Esophagus muscularis mucosa (tissue), 4 donors: Measurements from ENCODE around the gene PNPLA4. TPM values are rescaled to one million over a fixed set of nuclear protein-coding genes. Genes with fewer than 3 reads are reported as not detected.

Experiments
- DNase-seq: peaks from one replicate; pipeline ENCODE4 v3.0.0-alpha.2; 2017; ENCODE audit errors: extremely low spot score
- H3K27ac ChIP-seq, 4 donors: fragments of 200-600 bp; sonication (generic); replicated peaks in 1 of 4; 1 replicate in 3 of 4; 2 replicates in 1 of 4; pipeline ENCODE4 v1.5.1; 2016 to 2019; ENCODE audit warnings: mild to moderate bottlenecking in 1 of 4
- H3K27me3 ChIP-seq, 4 donors: fragments of 200-600 bp; sonication (generic); one replicate each; pipeline versions ENCODE4 v1.5.1 to v1.6.0; 2016 to 2019
- H3K36me3 ChIP-seq, 4 donors: fragments of 200-600 bp; sonication (generic); one replicate each; pipeline ENCODE4 v1.5.1; 2016 to 2019
- H3K4me1 ChIP-seq, 4 donors: fragments of 200-600 bp; sonication (generic); one replicate each; pipeline ENCODE4 v1.5.1; 2016 to 2019
- H3K4me3 ChIP-seq, 4 donors: fragments of 200-600 bp; sonication (generic); 1 replicate in 2 of 4; 2 replicates in 2 of 4; pipeline ENCODE4 v1.5.1; 2016 to 2019; ENCODE audit warnings: mild to moderate bottlenecking in 4 of 4, moderate library complexity in 1 of 4
- H3K9me3 ChIP-seq, 4 donors: fragments of 200-600 bp; sonication (generic); 1 replicate in 3 of 4; 2 replicates in 1 of 4; pipeline ENCODE4 v1.5.1; 2016 to 2019
- EP300 ChIP-seq: sonication (generic); formaldehyde crosslinking; IDR thresholded peaks from one replicate; pipeline ENCODE4 v1.6.1; 2017; ENCODE audit warnings: antibody characterized with exemption
- POLR2A ChIP-seq: fragments of 450-650 bp; IDR thresholded peaks from one replicate; pipeline ENCODE4 v1.6.1; 2017; ENCODE audit warnings: antibody characterized with exemption, moderate library complexity, mild to moderate bottlenecking, low read depth
- POLR2AphosphoS5 ChIP-seq, 2 donors: sonication (generic); formaldehyde crosslinking; IDR thresholded peaks; one replicate each; pipeline ENCODE4 v1.6.1; 2017; ENCODE audit warnings: antibody characterized with exemption in 2 of 2
- WGBS: methylation state at CpG from one replicate; pipeline ENCODE4 v1.1.5; 2018; 5-methylcytosine and 5-hydroxymethylcytosine counted together
- intact Hi-C: fragments of 100-400 bp; cut with DNase I; formaldehyde crosslinking; loops from one replicate; pipeline ENCODE4 v1.15.1; 2023
- total RNA-seq, 4 donors: library from RNA; depleted of rRNA; stranded (reverse); fragments of >200 nt; gene quantifications; one replicate each; pipeline versions ENCODE4 v1.1.0 to v1.2.1, GENCODE V29; 2016
- TF ChIP-seq, protein P1 (sequence below), 3 experiments: fragments of 200-600 bp in 2 of 3; fragments of 450-650 bp in 1 of 3; sonication (generic) in 2 of 3; IDR thresholded peaks; one replicate each; pipeline ENCODE4 v1.5.1; 2017 to 2019; ENCODE audit warnings: antibody characterized with exemption in 3 of 3, mild to moderate bottlenecking in 2 of 3, moderate library complexity in 1 of 3

PNPLA4 gene
- total RNA-seq, 4 donors from 2014 or later, result 10.3 to 19.1 (median 13.1) TPM

DNA sequence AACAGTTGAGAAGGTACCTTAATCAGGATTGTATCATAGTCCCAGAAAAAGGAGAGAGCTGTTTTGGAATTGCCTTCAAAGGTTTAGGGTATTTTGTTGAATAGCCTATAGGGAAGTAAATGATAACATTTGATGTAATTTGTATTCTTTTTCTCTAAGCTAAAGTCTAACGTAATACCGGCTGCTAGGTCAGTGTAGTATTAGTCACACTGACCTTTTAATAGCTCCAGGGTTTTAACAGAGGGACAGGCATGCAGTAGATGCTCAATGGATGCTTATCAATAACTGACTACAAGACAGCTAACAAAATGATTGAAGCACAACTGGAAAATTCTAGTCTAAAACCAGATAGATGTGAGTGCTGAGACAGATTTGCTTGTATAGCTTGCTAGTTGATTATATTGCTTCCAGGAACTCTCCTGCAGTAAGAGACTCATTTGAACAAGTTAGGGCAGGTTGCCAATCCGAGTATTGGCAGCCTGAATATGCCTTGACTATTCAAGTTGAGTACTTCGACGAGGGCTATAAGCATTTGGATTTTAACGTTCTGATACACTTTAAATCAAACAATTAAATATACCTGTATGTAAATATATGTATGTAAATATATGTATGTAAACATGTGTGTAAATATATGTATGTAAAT lies 16.5 kb upstream of the PNPLA4 start:
- intact Hi-C loops, result loop anchor here (10.0 kb wide), 1 partner anchor 59 kb away; no protein-coding TSS in a partner anchor
- Histone ChIP-seq H3K4me3 (no peak overlapping the region), H3K36me3 (no peaks in the 10 kb centered on the region), H3K27ac (no peak overlapping the region), H3K9me3 (no peaks in the 10 kb centered on the region), H3K4me1 (peaks cover 0 to 5% (median 2%) of the 10 kb centered on the region in 4 donors), H3K27me3 (no peaks in the 10 kb centered on the region)
- 75% methylated on average over 6 of the region's 6 CpGs for WGBS
- DNase-seq, result no peak
- TF ChIP-seq EP300, result no peak
- TF ChIP-seq POLR2AphosphoS5 (IDR thresholded peaks at IDR 0.05), result no peak
- TF ChIP-seq, protein P1, sequence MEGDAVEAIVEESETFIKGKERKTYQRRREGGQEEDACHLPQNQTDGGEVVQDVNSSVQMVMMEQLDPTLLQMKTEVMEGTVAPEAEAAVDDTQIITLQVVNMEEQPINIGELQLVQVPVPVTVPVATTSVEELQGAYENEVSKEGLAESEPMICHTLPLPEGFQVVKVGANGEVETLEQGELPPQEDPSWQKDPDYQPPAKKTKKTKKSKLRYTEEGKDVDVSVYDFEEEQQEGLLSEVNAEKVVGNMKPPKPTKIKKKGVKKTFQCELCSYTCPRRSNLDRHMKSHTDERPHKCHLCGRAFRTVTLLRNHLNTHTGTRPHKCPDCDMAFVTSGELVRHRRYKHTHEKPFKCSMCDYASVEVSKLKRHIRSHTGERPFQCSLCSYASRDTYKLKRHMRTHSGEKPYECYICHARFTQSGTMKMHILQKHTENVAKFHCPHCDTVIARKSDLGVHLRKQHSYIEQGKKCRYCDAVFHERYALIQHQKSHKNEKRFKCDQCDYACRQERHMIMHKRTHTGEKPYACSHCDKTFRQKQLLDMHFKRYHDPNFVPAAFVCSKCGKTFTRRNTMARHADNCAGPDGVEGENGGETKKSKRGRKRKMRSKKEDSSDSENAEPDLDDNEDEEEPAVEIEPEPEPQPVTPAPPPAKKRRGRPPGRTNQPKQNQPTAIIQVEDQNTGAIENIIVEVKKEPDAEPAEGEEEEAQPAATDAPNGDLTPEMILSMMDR (IDR thresholded peaks at IDR 0.05), result no peak
- TF ChIP-seq POLR2A, result no peak

DNA sequence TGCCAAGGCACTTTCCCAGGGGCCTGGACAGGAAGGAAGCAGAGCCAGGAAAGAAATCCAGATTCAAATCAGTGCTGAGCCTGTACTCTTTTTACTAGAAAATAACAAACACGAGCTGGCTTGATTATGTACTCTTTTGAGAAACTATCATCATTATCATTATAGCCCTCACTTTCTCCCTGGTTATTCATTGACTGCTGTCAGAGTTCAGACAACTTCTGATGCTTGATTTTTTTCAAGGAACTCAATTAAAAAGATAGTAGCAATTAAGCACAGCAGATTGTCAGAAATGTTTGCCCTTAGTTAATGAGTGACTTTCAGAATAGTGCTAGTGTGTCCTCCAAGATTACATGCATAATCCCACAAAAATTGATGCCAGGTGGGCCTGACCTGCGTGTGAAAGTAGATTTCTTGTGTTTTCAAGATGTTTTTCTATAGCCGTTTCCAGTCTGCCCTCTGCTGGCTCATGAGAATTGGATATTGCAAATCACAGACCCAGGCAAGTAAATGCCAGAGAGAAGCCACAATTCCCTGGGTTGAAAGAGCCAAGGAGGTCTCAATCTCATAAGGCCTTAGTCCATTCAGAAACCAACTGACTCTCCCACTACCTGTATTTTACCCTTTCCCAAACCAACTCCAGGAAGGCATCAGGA lies 14.3 kb upstream of the PNPLA4 start:
- intact Hi-C loops, result loop anchor here (10.0 kb wide), 1 partner anchor 57 kb away; no protein-coding TSS in a partner anchor

DNA sequence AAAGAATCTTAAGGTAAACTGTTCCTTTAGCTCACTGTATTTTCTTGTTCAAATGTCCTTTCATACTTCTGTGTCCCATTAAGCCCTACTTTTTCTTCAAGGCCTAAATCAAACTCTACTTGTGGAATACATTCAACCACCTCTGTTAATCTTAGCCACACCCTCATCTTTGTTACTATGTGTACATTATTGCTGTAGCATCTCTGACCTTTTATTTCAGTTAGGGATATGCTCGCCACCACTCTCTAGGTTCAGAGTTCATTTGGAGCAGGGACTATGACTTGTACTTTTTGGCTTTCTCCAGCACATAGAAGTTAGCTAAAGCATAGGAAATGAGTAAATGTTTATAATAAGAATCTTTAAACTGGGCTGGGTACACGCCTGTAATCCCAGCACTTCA lies 6.8 kb upstream of the PNPLA4 start:
- no peak for DNase-seq
- Histone ChIP-seq H3K4me1 (no peaks in the 10 kb centered on the region), H3K27ac (no peak overlapping the region), H3K36me3 (no peaks in the 10 kb centered on the region), H3K27me3 (no peaks in the 10 kb centered on the region), H3K4me3 (no peak overlapping the region), H3K9me3 (no peaks in the 10 kb centered on the region)
- 86% methylated on average over 2 of the region's 2 CpGs for WGBS
- intact Hi-C loops, result no loop called here
- TF ChIP-seq POLR2AphosphoS5 (IDR thresholded peaks at IDR 0.05) (no peak), EP300 (no peak), POLR2A (no peak)
- TF ChIP-seq, protein P1 (IDR thresholded peaks at IDR 0.05), result no peak

More for the DNA sequence above, 14.3 kb upstream of the PNPLA4 start:
- Histone ChIP-seq H3K36me3 (no peaks in the 10 kb centered on the region), H3K9me3 (no peaks in the 10 kb centered on the region), H3K4me1 (peaks cover 0 to 5% (median 2%) of the 10 kb centered on the region in 4 donors), H3K27ac (no peak overlapping the region), H3K4me3 (no peak overlapping the region), H3K27me3 (no peaks in the 10 kb centered on the region)
- 16% methylated on average over 3 of the region's 3 CpGs for WGBS
- DNase-seq, result no peak
- TF ChIP-seq, protein P1 (IDR thresholded peaks at IDR 0.05), result peak in 1 of 3 experiments; percentile 17
- TF ChIP-seq EP300, result no peak

DNA sequence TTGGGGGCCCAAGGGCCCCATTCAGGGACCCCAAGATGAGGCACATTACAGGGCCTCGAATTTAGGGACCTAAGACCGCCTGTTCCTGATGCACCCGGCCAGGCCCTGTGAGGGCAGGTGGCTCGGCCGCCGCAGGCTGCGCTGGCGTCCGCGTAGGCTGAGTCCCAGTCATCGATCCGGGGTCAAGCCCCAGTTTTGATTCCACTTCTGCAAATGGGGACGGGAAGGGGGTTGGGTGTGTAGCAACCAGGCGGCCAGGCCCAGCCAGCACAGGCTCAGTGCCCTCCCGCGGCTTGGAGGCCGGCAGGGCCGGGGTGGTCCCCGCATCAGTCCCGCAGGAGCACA lies 327 bp downstream of the PNPLA4 start:
- 35% methylated on average over 11 of the region's 20 CpGs for WGBS
- Histone ChIP-seq H3K9me3 (no peaks in the 10 kb centered on the region), H3K4me3 (peak overlapping the region; percentile 56 to 68 (median 62)), H3K36me3 (peaks cover 0 to 6% (median 3%) of the 10 kb centered on the region in 4 donors), H3K27me3 (no peaks in the 10 kb centered on the region), H3K27ac (peak overlapping the region; percentile 70 to 81 (median 74)), H3K4me1 (peaks cover 0 to 17% (median 6%) of the 10 kb centered on the region in 4 donors)
- no peak for DNase-seq
- TF ChIP-seq POLR2A, result no peak
- TF ChIP-seq, protein P1 (IDR thresholded peaks at IDR 0.05), result no peak
- intact Hi-C loops, result no loop called here
